Karpas-422 (cell line): Measurements from ENCODE around the gene GRK5. TPM values are rescaled to one million over a fixed set of nuclear protein-coding genes. Genes with fewer than 3 reads are reported as not detected.

Experiments
- DNase-seq: peaks from one replicate; pipeline ENCODE4 v3.0.0-alpha.2; 2015
- H2AFZ ChIP-seq: fragments of 200-600 bp; sonication (generic); 2 replicates; pipeline ENCODE4 v1.6.1; 2014; ENCODE audit warnings: antibody characterized with exemption, low read length, mixed read lengths
- H3K27ac ChIP-seq: fragments of 200-600 bp; sonication (generic); 2 replicates; pipeline ENCODE4 v1.5.1; 2014; ENCODE audit warnings: mild to moderate bottlenecking, low read length, moderate library complexity
- H3K27me3 ChIP-seq: fragments of 200-600 bp; sonication (generic); 2 replicates; pipeline ENCODE4 v1.6.1; 2014; ENCODE audit warnings: low read length, mixed read lengths
- H3K36me3 ChIP-seq: fragments of 200-600 bp; sonication (generic); 2 replicates; pipeline ENCODE4 v1.6.1; 2014; ENCODE audit warnings: low read length, mixed read lengths; ENCODE audit not compliant: insufficient read depth
- H3K4me1 ChIP-seq: fragments of 200-600 bp; sonication (generic); 2 replicates; pipeline ENCODE4 v1.6.1; 2014; ENCODE audit warnings: mild to moderate bottlenecking, low read length, mixed read lengths
- H3K4me2 ChIP-seq: fragments of 200-600 bp; sonication (generic); 2 replicates; pipeline ENCODE4 v1.6.1; 2014; ENCODE audit warnings: low read length, low read depth, mild to moderate bottlenecking; ENCODE audit not compliant: poor library complexity, severe bottlenecking
- H3K4me3 ChIP-seq: fragments of 200-600 bp; sonication (generic); 2 replicates; pipeline ENCODE4 v1.5.1; 2014; ENCODE audit warnings: mild to moderate bottlenecking, antibody characterized with exemption, low read length, mixed read lengths
- H3K79me2 ChIP-seq: fragments of 200-600 bp; sonication (generic); 2 replicates; pipeline ENCODE4 v1.6.1; 2014; ENCODE audit warnings: mild to moderate bottlenecking, low read length, mixed read lengths
- H3K9ac ChIP-seq: fragments of 200-600 bp; sonication (generic); 2 replicates; pipeline ENCODE4 v1.6.0; 2014; ENCODE audit warnings: low read length
- H3K9me2 ChIP-seq: fragments of 200-600 bp; sonication (generic), shearing (Covaris generic); replicated peaks from 2 replicates; pipeline ENCODE4 v1.6.0; 2014; ENCODE audit warnings: mild to moderate bottlenecking, low read length, moderate library complexity; ENCODE audit not compliant: insufficient read depth
- H3K9me3 ChIP-seq: fragments of 300-700, 200-600 bp; sonication (generic); 2 replicates; pipeline ENCODE4 v1.6.1; 2014; ENCODE audit warnings: low read length, mixed read lengths
- H4K20me1 ChIP-seq: fragments of 200-600 bp; sonication (generic); 2 replicates; pipeline ENCODE4 v1.6.1; 2014; ENCODE audit warnings: mild to moderate bottlenecking, antibody characterized with exemption, low read length, low read depth; ENCODE audit not compliant: insufficient read depth
- total RNA-seq: library from RNA; depleted of rRNA; stranded (reverse); fragments of >200 nt; shearing (Covaris generic); gene quantifications from 2 replicates; pipeline ENCODE4 v1.2.3, GENCODE V29; 2014; ENCODE audit warnings: low replicate concordance

GRK5 gene
- total RNA-seq, 1 experiment from 2014 or later: 4.5 TPM

GRCh38 chr10:119410361-119411116, 203.2 kb downstream of the GRK5 start:
- Histone ChIP-seq H3K4me2 (no peak overlapping the region), H2AFZ (no peak overlapping the region), H4K20me1 (peaks cover 2% of the 10 kb centered on the region; the same call in 1 of the 2 replicates), H3K4me3 (no peak overlapping the region), H3K9ac (no peak overlapping the region), H3K9me2 (no peaks in the 10 kb centered on the region), H3K36me3 (no peaks in the 10 kb centered on the region), H3K27me3 (no peaks in the 10 kb centered on the region), H3K79me2 (no peaks in the 10 kb centered on the region), H3K4me1 (no peaks in the 10 kb centered on the region), H3K9me3 (no peaks in the 10 kb centered on the region), H3K27ac (no peak overlapping the region)
- DNase-seq: no peak

GRCh38 chr10:119412244-119413092, 205.1 kb downstream of the GRK5 start:
- Histone ChIP-seq H3K9ac (no peak overlapping the region), H3K27ac (no peak overlapping the region), H4K20me1 (no peaks in the 10 kb centered on the region; the same call in 1 of the 2 replicates), H3K9me3 (no peaks in the 10 kb centered on the region), H2AFZ (no peak overlapping the region), H3K4me3 (no peak overlapping the region), H3K4me1 (no peaks in the 10 kb centered on the region), H3K79me2 (no peaks in the 10 kb centered on the region), H3K9me2 (no peaks in the 10 kb centered on the region), H3K36me3 (no peaks in the 10 kb centered on the region), H3K27me3 (no peaks in the 10 kb centered on the region), H3K4me2 (no peak overlapping the region)
- no peak for DNase-seq

DNA sequence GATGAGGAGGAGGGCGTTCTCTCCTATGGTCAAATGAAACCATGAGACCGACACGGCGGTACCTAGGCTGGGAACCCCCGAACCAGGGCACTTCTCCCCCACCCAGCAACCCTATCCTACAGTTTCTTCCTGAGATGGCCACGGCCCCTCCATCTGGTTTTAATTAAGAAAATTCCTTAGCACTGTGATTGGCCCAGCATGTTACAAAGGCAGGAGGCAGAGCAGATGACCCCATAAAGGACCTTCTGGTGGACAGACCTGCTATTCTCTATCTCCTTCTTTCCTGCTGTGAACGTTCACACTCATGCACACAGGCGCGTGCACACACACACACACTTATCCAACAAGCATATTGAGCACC, 205.7 kb downstream of the GRK5 start:
- Histone ChIP-seq H3K4me3 (no peak overlapping the region), H3K27ac (no peak overlapping the region), H3K4me1 (no peaks in the 10 kb centered on the region), H3K4me2 (no peak overlapping the region), H3K27me3 (no peaks in the 10 kb centered on the region), H3K36me3 (no peaks in the 10 kb centered on the region), H3K9me2 (no peaks in the 10 kb centered on the region), H3K9me3 (no peaks in the 10 kb centered on the region), H4K20me1 (no peaks in the 10 kb centered on the region; the same call in 1 of the 2 replicates), H3K79me2 (no peaks in the 10 kb centered on the region), H3K9ac (no peak overlapping the region), H2AFZ (no peak overlapping the region)
- no peak for DNase-seq

DNA sequence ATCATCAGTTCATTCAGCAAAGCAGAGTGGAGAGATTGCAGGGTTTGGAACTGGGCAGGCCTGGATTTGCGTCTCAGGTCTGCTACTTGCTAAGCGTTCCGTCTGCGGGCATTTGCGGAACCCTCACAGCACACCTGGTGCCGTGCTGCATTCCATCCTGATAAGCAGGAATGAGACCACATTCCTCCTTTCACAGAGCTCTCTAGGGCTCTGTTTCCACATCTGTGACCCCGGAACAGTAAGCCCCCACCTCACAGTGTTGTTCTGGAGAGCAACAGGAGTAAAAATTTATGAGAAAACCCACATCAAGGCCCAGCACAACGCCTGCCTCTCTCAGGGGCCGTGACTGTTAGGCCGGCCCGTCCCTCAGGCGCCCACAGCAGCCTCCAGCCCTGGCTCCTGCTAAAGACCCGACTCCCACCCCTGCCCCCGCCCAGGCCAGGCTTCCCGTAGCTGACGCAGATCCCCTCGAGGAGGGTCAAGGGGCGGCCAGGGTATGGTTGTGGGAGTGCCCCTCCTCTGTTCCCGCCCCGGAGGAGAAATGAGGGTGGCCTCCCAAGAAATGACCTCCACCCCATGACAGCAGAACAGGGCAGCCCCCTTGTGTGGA, 206.2 kb downstream of the GRK5 start:
- Histone ChIP-seq H3K4me2 (no peak overlapping the region), H3K4me3 (no peak overlapping the region), H3K36me3 (no peaks in the 10 kb centered on the region), H2AFZ (no peak overlapping the region), H3K9ac (no peak overlapping the region), H3K9me3 (no peaks in the 10 kb centered on the region), H3K9me2 (no peaks in the 10 kb centered on the region), H3K27me3 (no peaks in the 10 kb centered on the region), H3K79me2 (no peaks in the 10 kb centered on the region), H3K4me1 (no peaks in the 10 kb centered on the region), H4K20me1 (no peaks in the 10 kb centered on the region), H3K27ac (no peak overlapping the region)
- DNase-seq: no peak

DNA sequence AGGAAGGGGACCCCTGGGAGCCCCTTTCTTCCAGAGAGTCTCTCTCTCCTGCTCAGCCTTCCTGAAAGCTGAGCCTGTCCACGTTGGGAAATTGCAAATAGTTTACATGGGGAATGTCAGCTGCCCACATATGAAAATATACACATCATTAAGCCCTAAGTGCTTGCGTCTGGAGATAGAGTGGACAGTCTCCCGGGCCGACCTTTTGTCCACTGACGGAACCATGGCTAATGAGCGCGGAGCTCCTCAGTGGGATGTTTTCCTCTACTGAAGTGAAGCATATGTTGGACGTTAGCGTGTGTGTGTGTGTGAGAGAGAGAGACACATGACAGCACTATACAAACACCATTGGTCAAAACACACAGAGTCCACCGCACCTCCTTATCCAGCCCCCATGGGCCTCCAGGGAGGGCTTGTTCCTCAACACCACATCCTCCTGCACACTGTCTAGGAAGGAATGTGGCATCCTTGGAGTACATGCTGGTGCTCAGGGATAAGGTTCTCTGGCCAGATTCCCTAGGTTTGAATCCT, 206.8 kb downstream of the GRK5 start:
- H3K27me3 ChIP-seq: no peaks in the 10 kb centered on the region
- H3K27ac ChIP-seq: no peak overlapping the region
- H3K9ac ChIP-seq: no peak overlapping the region
- H3K4me3 ChIP-seq: no peak overlapping the region
- no peaks in the 10 kb centered on the region for H3K9me2 ChIP-seq
- no peak overlapping the region for H2AFZ ChIP-seq
- no peaks in the 10 kb centered on the region for H3K4me1 ChIP-seq
- no peak for DNase-seq
- no peak overlapping the region for H3K4me2 ChIP-seq
- no peaks in the 10 kb centered on the region for H3K79me2 ChIP-seq
- H3K36me3 ChIP-seq: no peaks in the 10 kb centered on the region
- no peaks in the 10 kb centered on the region for H4K20me1 ChIP-seq
- H3K9me3 ChIP-seq: no peaks in the 10 kb centered on the region

DNA sequence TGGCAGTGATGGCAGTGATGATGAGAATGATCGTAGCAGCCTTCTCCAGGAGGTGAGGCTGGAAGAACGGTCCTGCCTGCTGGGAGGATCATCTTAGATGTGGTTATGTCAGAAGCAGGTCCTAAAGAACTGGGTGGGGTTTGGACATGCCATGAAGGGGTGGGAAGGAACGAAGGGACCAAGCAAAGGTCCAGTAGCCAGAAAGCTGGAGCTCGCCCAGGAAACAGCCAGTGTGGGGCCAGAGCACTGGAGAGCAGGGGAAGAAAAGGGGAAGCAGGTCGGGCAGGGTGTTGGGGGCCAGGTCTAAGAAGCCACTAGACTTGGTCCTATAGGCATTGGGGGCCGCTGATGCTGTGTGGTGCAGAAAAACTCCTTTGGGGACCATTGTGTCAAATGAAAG, 207.8 kb downstream of the GRK5 start:
- no peak overlapping the region for H2AFZ ChIP-seq
- H3K9ac ChIP-seq: no peak overlapping the region
- no peak for DNase-seq
- no peaks in the 10 kb centered on the region for H3K36me3 ChIP-seq
- no peak overlapping the region for H3K4me3 ChIP-seq
- no peak overlapping the region for H3K27ac ChIP-seq
- no peaks in the 10 kb centered on the region for H3K9me2 ChIP-seq
- H3K27me3 ChIP-seq: no peaks in the 10 kb centered on the region
- H3K9me3 ChIP-seq: no peaks in the 10 kb centered on the region
- no peak overlapping the region for H3K4me2 ChIP-seq
- no peaks in the 10 kb centered on the region for H3K4me1 ChIP-seq
- H4K20me1 ChIP-seq: no peaks in the 10 kb centered on the region
- no peaks in the 10 kb centered on the region for H3K79me2 ChIP-seq

GRCh38 chr10:119415536-119416503, 208.4 kb downstream of the GRK5 start:
- H3K79me2 ChIP-seq: no peaks in the 10 kb centered on the region
- no peak overlapping the region for H3K4me3 ChIP-seq
- no peak overlapping the region for H2AFZ ChIP-seq
- no peaks in the 10 kb centered on the region for H3K36me3 ChIP-seq
- no peaks in the 10 kb centered on the region for H3K9me3 ChIP-seq
- no peaks in the 10 kb centered on the region for H4K20me1 ChIP-seq
- H3K27ac ChIP-seq: no peak overlapping the region
- H3K4me1 ChIP-seq: no peaks in the 10 kb centered on the region
- no peaks in the 10 kb centered on the region for H3K27me3 ChIP-seq
- H3K4me2 ChIP-seq: no peak overlapping the region
- H3K9ac ChIP-seq: no peak overlapping the region
- no peaks in the 10 kb centered on the region for H3K9me2 ChIP-seq
- DNase-seq: no peak
